Stimulated activated CD4-positive, alpha-beta T cell treated with anti-CD3 and anti-CD28 coated beads, Interleukin-4, amount 100 ng/mL, for 1 hour (primary cell): ENCODE measurements around the gene TYR.
"Not testable (repeated sequence)": the region's sequence is repeated elsewhere in the genome, so short reads cannot be mapped to it uniquely, and the experiment has no call there.

Source experiments
- DNase-seq: peaks from one replicate; pipeline ENCODE4 v3.0.0-alpha.2; 2020

TYR gene

GRCh38 chr11:89177691-89178231 is at the start of gene TYR:
Gene TYR, plus strand, starts transcription at chr11:89177875. Its CDS starts 79 bp downstream, at chr11:89177954.
- no peak for DNase-seq

GRCh38 chr11:89136606-89137005 is 41.1 kb upstream of the TYR start:
- no peak for DNase-seq

- no peak for DNase-seq
Measured at GRCh38 chr11:89147229-89147628, 30.4 kb upstream of the TYR start.

- DNase-seq: no peak
Measured at GRCh38 chr11:89159974-89160373, 17.7 kb upstream of the TYR start.

- DNase-seq: no peak
Measured at GRCh38 chr11:89161949-89162348, 15.7 kb upstream of the TYR start.

GRCh38 chr11:89163686-89164085 is 14.0 kb upstream of the TYR start:
- no peak for DNase-seq

GRCh38 chr11:89168396-89168795 is 9.3 kb upstream of the TYR start:
- no peak for DNase-seq

GRCh38 chr11:89175796-89176195 is 1.9 kb upstream of the TYR start:
- DNase-seq: no peak

- DNase-seq: no peak
Measured at GRCh38 chr11:89176938-89177337, 737 bp upstream of the TYR start.

GRCh38 chr11:89181111-89181510 is 3.4 kb downstream of the TYR start:
- no peak for DNase-seq

- no peak for DNase-seq
Measured at GRCh38 chr11:89182773-89183518, 5.3 kb downstream of the TYR start.

GRCh38 chr11:89184021-89184420 is 6.3 kb downstream of the TYR start:
- no peak for DNase-seq

GRCh38 chr11:89189776-89190175 is 12.1 kb downstream of the TYR start:
- DNase-seq: no peak

- DNase-seq: no peak
Measured at GRCh38 chr11:89201138-89201537, 23.5 kb downstream of the TYR start.

- no peak for DNase-seq
Measured at GRCh38 chr11:89203814-89204213, 26.1 kb downstream of the TYR start.

GRCh38 chr11:89205378-89205777 is 27.7 kb downstream of the TYR start:
- DNase-seq: no peak

GRCh38 chr11:89220684-89221339 is 43.1 kb downstream of the TYR start:
- no peak for DNase-seq

GRCh38 chr11:89235083-89235482 is 57.4 kb downstream of the TYR start:
- DNase-seq: no peak

- DNase-seq: no peak
Measured at GRCh38 chr11:89235976-89236375, 58.3 kb downstream of the TYR start.

GRCh38 chr11:89247007-89247406 is 69.3 kb downstream of the TYR start:
- DNase-seq: not testable (repeated sequence)

- DNase-seq: no peak
Measured at GRCh38 chr11:89249196-89249595, 71.5 kb downstream of the TYR start.

- DNase-seq: not testable (repeated sequence)
Measured at GRCh38 chr11:89261483-89261882, 83.8 kb downstream of the TYR start.

GRCh38 chr11:89267660-89268302 is 90.1 kb downstream of the TYR start:
- DNase-seq: no peak
